ENCODE results near the gene LNX1.
A peak's percentile ranks its signal among the peaks of the same experiment; 100 is the strongest.

The LNX1 gene

GRCh38 chr4:53463340-53463739, 127.9 kb downstream of the LNX1 start:
- no peak overlapping the region for H3K4me3 ChIP-seq (ENCODE audit: low read length)
- peak; percentile 63 for DNase-seq (ENCODE audit: low read depth)
- no peak for TF ChIP-seq CTCF (conservative IDR thresholded peaks at IDR 0.05; ENCODE audit: low read length)

GRCh38 chr4:53461244-53461643, 130.0 kb downstream of the LNX1 start:
- H3K4me3 ChIP-seq (ENCODE audit: low read length): no peak overlapping the region
- no peak for TF ChIP-seq CTCF (conservative IDR thresholded peaks at IDR 0.05; ENCODE audit: low read length)
- peak; percentile 45 for DNase-seq (ENCODE audit: low read depth)

GRCh38 chr4:53459548-53459947, 131.7 kb downstream of the LNX1 start:
- peak; percentile 32 for DNase-seq (ENCODE audit: low read depth)
- H3K4me3 ChIP-seq (ENCODE audit: low read length): no peak overlapping the region
- TF ChIP-seq CTCF (conservative IDR thresholded peaks at IDR 0.05; ENCODE audit: low read length): no peak

- no peak overlapping the region for H3K4me3 ChIP-seq (ENCODE audit: low read length)
- TF ChIP-seq CTCF (conservative IDR thresholded peaks at IDR 0.05; ENCODE audit: low read length): no peak
- no peak for DNase-seq (ENCODE audit: low read depth)
Observed at GRCh38 chr4:53456178-53456577, 135.1 kb downstream of the LNX1 start.

GRCh38 chr4:53455766-53456165, 135.5 kb downstream of the LNX1 start:
- no peak overlapping the region for H3K4me3 ChIP-seq (ENCODE audit: low read length)
- no peak for DNase-seq (ENCODE audit: low read depth)
- no peak for TF ChIP-seq CTCF (conservative IDR thresholded peaks at IDR 0.05; ENCODE audit: low read length)

GRCh38 chr4:53453385-53453784, 137.9 kb downstream of the LNX1 start:
- DNase-seq (ENCODE audit: low read depth): peak; percentile 31
- TF ChIP-seq CTCF (conservative IDR thresholded peaks at IDR 0.05; ENCODE audit: low read length): no peak
- H3K4me3 ChIP-seq (ENCODE audit: low read length): no peak overlapping the region

GRCh38 chr4:53450773-53451172, 140.5 kb downstream of the LNX1 start:
- no peak overlapping the region for H3K4me3 ChIP-seq (ENCODE audit: low read length)
- no peak for TF ChIP-seq CTCF (conservative IDR thresholded peaks at IDR 0.05; ENCODE audit: low read length)
- peak; percentile 31 for DNase-seq (ENCODE audit: low read depth)
